Measurements from ENCODE around the gene COX4I1. TPM values are rescaled to one million over a fixed set of nuclear protein-coding genes. Genes with fewer than 3 reads are reported as not detected.

The COX4I1 gene
- total RNA-seq, 1 experiment from 2014 or later = 429 TPM

- TF ChIP-seq TCF7L2 (IDR thresholded peaks at IDR 0.05; ENCODE audit: low read depth, low read length) (no peak), CTCF (IDR thresholded peaks at IDR 0.05) (no peak), POLR2AphosphoS5 (IDR thresholded peaks at IDR 0.05; ENCODE audit: low read depth, low read length) (no peak), SIN3A (IDR thresholded peaks at IDR 0.05; ENCODE audit: borderline replicate concordance, insufficient read depth, low read depth, low read length) (no peak)
- TF ChIP-seq, protein P1, sequence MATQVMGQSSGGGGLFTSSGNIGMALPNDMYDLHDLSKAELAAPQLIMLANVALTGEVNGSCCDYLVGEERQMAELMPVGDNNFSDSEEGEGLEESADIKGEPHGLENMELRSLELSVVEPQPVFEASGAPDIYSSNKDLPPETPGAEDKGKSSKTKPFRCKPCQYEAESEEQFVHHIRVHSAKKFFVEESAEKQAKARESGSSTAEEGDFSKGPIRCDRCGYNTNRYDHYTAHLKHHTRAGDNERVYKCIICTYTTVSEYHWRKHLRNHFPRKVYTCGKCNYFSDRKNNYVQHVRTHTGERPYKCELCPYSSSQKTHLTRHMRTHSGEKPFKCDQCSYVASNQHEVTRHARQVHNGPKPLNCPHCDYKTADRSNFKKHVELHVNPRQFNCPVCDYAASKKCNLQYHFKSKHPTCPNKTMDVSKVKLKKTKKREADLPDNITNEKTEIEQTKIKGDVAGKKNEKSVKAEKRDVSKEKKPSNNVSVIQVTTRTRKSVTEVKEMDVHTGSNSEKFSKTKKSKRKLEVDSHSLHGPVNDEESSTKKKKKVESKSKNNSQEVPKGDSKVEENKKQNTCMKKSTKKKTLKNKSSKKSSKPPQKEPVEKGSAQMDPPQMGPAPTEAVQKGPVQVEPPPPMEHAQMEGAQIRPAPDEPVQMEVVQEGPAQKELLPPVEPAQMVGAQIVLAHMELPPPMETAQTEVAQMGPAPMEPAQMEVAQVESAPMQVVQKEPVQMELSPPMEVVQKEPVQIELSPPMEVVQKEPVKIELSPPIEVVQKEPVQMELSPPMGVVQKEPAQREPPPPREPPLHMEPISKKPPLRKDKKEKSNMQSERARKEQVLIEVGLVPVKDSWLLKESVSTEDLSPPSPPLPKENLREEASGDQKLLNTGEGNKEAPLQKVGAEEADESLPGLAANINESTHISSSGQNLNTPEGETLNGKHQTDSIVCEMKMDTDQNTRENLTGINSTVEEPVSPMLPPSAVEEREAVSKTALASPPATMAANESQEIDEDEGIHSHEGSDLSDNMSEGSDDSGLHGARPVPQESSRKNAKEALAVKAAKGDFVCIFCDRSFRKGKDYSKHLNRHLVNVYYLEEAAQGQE (IDR thresholded peaks at IDR 0.05; ENCODE audit: insufficient read depth in 1 of 2, low read depth in 2 of 2, low read length in 1 of 2) = no peak
- Histone ChIP-seq H3K36me3 (ENCODE audit: control insufficient read depth, insufficient read depth, low read length) (peaks cover 3% of the 10 kb centered on the region; the same call in 1 of the 2 replicates), H3K9me3 (ENCODE audit: control insufficient read depth, insufficient read depth, low read depth, low read length) (no peaks in the 10 kb centered on the region), H3K27ac (ENCODE audit: low read length) (no peak overlapping the region), H3K4me1 (ENCODE audit: control insufficient read depth, insufficient read depth, low read length) (no peaks in the 10 kb centered on the region), H3K4me3 (ENCODE audit: low read depth in 2 of 2, low read length in 2 of 2) (no peak overlapping the region), H3K27me3 (ENCODE audit: control insufficient read depth, insufficient read depth, low read length) (no peaks in the 10 kb centered on the region)
- no TSS peak for BruUV-seq (replicated peaks)
- ATAC-seq (no peak), DNase-seq (ENCODE audit: low read depth, low spot score) (no peak)
- ChIA-PET POLR2A (no interaction called here), CTCF (no interaction called here)
- in situ Hi-C loops (cut with HindIII; ENCODE audit: low pct_unique_long_range_greater_than_20kb, low sequenced_read_pairs) (no loop called here), intact Hi-C loops (cut with micrococcal nuclease; ENCODE audit: unreplicated experiment) (no loop called here)
Measured at GRCh38 chr16:85780281-85780680, 19.2 kb upstream of the COX4I1 start.

DNA sequence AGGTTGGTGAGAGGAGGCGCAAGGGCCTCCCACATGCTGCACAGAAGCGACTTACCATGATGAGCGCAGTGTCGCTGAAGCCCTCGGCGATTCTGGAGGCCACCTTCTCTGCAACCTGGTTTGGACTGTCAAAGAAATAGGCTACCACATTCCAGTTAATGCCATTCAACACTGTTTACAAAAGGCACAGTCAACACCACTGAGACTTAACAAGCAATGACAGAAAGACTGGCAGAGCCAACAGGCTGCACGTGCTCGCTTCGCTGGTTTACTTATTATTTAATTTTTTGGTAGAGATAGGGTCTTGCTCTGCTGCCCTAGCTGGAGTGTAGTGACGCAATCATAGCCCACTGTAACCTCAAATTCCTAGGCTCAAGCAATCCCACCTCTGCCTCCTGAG lies 18.3 kb upstream of the COX4I1 start:
- Histone ChIP-seq H3K27ac (ENCODE audit: low read length) (no peak overlapping the region), H3K9me3 (ENCODE audit: control insufficient read depth, insufficient read depth, low read depth, low read length) (no peaks in the 10 kb centered on the region), H3K27me3 (ENCODE audit: control insufficient read depth, insufficient read depth, low read length) (no peaks in the 10 kb centered on the region), H3K36me3 (ENCODE audit: control insufficient read depth, insufficient read depth, low read length) (peaks cover 3% of the 10 kb centered on the region; the same call in 1 of the 2 replicates), H3K4me1 (ENCODE audit: control insufficient read depth, insufficient read depth, low read length) (no peaks in the 10 kb centered on the region), H3K4me3 (ENCODE audit: low read depth in 2 of 2, low read length in 2 of 2) (no peak overlapping the region)
- CTCF ChIA-PET = no interaction called here
- ATAC-seq (no peak), DNase-seq (ENCODE audit: low read depth, low spot score) (no peak)
- POLR2A ChIA-PET = no interaction called here
- no TSS peak for BruUV-seq (replicated peaks)
- intact Hi-C loops (cut with micrococcal nuclease; ENCODE audit: unreplicated experiment) = no loop called here
- in situ Hi-C loops (cut with HindIII; ENCODE audit: low pct_unique_long_range_greater_than_20kb, low sequenced_read_pairs) = no loop called here
- TF ChIP-seq POLR2AphosphoS5 (IDR thresholded peaks at IDR 0.05; ENCODE audit: low read depth, low read length) (no peak), TCF7L2 (IDR thresholded peaks at IDR 0.05; ENCODE audit: low read depth, low read length) (no peak), SIN3A (IDR thresholded peaks at IDR 0.05; ENCODE audit: borderline replicate concordance, insufficient read depth, low read depth, low read length) (no peak), CTCF (IDR thresholded peaks at IDR 0.05) (no peak)
- TF ChIP-seq, protein P1 (IDR thresholded peaks at IDR 0.05; ENCODE audit: insufficient read depth in 1 of 2, low read depth in 2 of 2, low read length in 1 of 2) = no peak
